ENCODE data around the gene TTBK1. TPM values are rescaled to one million over a fixed set of nuclear protein-coding genes. Genes with fewer than 3 reads are reported as not detected.

TTBK1 gene
- polyA plus RNA-seq, 1 donor from 2014 or later, result 4.2 TPM

DNA sequence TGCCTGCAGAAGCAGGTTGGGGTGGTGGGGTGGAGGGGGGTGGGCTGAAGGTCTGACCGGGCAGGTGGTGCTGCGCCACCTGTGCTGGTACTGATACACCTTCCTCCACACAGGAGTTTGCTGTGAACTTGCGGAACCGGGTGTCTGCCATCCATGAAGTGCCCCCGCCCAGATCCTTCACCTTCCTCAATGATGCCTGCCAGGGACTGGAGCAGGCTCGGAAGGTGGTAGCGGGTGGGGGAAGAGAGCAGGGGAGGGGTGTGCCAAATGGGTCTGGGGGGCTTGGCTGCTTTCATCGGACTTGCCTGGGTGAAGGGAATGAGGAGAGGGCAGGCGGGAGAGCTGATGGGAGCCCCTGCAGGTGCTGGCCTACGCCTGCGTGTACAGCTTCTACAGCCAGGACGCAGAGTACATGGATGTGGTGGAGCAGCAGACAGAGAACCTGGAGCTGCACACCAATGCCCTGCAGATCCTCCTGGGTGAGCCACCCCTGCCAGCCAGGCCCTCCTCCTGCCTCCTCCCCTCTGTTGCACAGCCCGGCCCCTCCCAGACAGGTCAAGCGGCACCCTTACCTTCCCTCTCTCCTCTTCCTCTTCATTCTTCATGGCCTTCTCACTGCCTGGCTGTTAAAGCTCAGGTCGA is 20.7 kb upstream of the TTBK1 start:
- Histone ChIP-seq H3K79me2 (replicated peaks; ENCODE audit: insufficient read depth, low read length) (no peaks in the 10 kb centered on the region), H2AFZ (ENCODE audit: low read depth, low read length) (no peak overlapping the region), H3K27ac (ENCODE audit: low read length) (no peak overlapping the region), H3K9ac (ENCODE audit: low read length) (no peak overlapping the region), H3K36me3 (ENCODE audit: insufficient read depth, low read length) (no peaks in the 10 kb centered on the region), H3K4me2 (ENCODE audit: low read length) (no peak overlapping the region), H3K4me3 (ENCODE audit: low read length) (no peak overlapping the region), H3F3A (ENCODE audit: insufficient read depth, low read length, poor library complexity, severe bottlenecking) (no peaks in the 10 kb centered on the region), H3K27me3 (ENCODE audit: insufficient read depth, low read depth, low read length) (no peaks in the 10 kb centered on the region), H3K9me2 (ENCODE audit: insufficient read depth, low read length) (no peaks in the 10 kb centered on the region), H3K9me3 (ENCODE audit: low read length) (no peaks in the 10 kb centered on the region), H4K20me1 (ENCODE audit: insufficient read depth) (no peaks in the 10 kb centered on the region)
- TF ChIP-seq, protein P1, sequence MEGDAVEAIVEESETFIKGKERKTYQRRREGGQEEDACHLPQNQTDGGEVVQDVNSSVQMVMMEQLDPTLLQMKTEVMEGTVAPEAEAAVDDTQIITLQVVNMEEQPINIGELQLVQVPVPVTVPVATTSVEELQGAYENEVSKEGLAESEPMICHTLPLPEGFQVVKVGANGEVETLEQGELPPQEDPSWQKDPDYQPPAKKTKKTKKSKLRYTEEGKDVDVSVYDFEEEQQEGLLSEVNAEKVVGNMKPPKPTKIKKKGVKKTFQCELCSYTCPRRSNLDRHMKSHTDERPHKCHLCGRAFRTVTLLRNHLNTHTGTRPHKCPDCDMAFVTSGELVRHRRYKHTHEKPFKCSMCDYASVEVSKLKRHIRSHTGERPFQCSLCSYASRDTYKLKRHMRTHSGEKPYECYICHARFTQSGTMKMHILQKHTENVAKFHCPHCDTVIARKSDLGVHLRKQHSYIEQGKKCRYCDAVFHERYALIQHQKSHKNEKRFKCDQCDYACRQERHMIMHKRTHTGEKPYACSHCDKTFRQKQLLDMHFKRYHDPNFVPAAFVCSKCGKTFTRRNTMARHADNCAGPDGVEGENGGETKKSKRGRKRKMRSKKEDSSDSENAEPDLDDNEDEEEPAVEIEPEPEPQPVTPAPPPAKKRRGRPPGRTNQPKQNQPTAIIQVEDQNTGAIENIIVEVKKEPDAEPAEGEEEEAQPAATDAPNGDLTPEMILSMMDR (IDR thresholded peaks at IDR 0.05; ENCODE audit: poor library complexity, severe bottlenecking), result no peak
- TF ChIP-seq RAD21 (conservative IDR thresholded peaks at IDR 0.05), result no peak
- no peak for TF ChIP-seq SMC3 (conservative IDR thresholded peaks at IDR 0.05; ENCODE audit: poor library complexity)
- TF ChIP-seq, protein P2, sequence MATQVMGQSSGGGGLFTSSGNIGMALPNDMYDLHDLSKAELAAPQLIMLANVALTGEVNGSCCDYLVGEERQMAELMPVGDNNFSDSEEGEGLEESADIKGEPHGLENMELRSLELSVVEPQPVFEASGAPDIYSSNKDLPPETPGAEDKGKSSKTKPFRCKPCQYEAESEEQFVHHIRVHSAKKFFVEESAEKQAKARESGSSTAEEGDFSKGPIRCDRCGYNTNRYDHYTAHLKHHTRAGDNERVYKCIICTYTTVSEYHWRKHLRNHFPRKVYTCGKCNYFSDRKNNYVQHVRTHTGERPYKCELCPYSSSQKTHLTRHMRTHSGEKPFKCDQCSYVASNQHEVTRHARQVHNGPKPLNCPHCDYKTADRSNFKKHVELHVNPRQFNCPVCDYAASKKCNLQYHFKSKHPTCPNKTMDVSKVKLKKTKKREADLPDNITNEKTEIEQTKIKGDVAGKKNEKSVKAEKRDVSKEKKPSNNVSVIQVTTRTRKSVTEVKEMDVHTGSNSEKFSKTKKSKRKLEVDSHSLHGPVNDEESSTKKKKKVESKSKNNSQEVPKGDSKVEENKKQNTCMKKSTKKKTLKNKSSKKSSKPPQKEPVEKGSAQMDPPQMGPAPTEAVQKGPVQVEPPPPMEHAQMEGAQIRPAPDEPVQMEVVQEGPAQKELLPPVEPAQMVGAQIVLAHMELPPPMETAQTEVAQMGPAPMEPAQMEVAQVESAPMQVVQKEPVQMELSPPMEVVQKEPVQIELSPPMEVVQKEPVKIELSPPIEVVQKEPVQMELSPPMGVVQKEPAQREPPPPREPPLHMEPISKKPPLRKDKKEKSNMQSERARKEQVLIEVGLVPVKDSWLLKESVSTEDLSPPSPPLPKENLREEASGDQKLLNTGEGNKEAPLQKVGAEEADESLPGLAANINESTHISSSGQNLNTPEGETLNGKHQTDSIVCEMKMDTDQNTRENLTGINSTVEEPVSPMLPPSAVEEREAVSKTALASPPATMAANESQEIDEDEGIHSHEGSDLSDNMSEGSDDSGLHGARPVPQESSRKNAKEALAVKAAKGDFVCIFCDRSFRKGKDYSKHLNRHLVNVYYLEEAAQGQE (IDR thresholded peaks at IDR 0.05; ENCODE audit: borderline replicate concordance), result no peak
- TF ChIP-seq EZH2 (IDR thresholded peaks at IDR 0.05; ENCODE audit: borderline replicate concordance, insufficient read depth, low read length, poor library complexity, severe bottlenecking), result no peak
- TF ChIP-seq MXI1 (conservative IDR thresholded peaks at IDR 0.05; ENCODE audit: poor library complexity, severe bottlenecking), result no peak
- TF ChIP-seq POLR2AphosphoS5 (IDR thresholded peaks at IDR 0.05), result no peak
- no peak for TF ChIP-seq EP300 (conservative IDR thresholded peaks at IDR 0.05; ENCODE audit: poor library complexity, severe bottlenecking)
- TF ChIP-seq TAF1 (IDR thresholded peaks at IDR 0.05; ENCODE audit: low read depth), result no peak

DNA sequence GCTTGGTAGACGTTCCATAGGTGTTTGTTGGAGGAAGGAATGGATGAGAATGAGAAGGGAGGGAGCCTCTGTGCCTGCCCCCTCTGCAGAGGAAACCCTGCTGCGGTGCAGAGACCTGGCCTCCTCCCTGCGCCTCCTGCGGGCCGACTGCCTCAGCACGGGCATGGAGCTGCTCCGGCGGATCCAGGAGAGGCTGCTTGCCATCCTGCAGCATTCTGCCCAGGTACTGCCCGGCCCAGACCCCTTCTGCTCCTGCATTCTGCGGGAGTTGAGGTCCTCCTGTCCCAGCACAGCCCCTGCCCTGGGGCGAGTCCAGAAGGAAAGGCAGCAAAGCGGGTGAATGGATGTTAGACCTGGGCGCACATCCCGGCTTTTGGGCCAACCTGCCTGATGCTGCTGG is 20.1 kb upstream of the TTBK1 start:
- no peaks in the 10 kb centered on the region for H4K20me1 ChIP-seq (ENCODE audit: insufficient read depth)
- H3K4me2 ChIP-seq (ENCODE audit: low read length), result no peak overlapping the region
- H3K4me3 ChIP-seq (ENCODE audit: low read length), result no peak overlapping the region
- TF ChIP-seq EZH2 (IDR thresholded peaks at IDR 0.05; ENCODE audit: borderline replicate concordance, insufficient read depth, low read length, poor library complexity, severe bottlenecking) (no peak), MXI1 (conservative IDR thresholded peaks at IDR 0.05; ENCODE audit: poor library complexity, severe bottlenecking) (no peak)
- H2AFZ ChIP-seq (ENCODE audit: low read depth, low read length), result no peak overlapping the region
- no peaks in the 10 kb centered on the region for H3K27me3 ChIP-seq (ENCODE audit: insufficient read depth, low read depth, low read length)
- no peaks in the 10 kb centered on the region for H3K36me3 ChIP-seq (ENCODE audit: insufficient read depth, low read length)
- no peaks in the 10 kb centered on the region for H3K9me2 ChIP-seq (ENCODE audit: insufficient read depth, low read length)
- no peaks in the 10 kb centered on the region for H3K79me2 ChIP-seq (replicated peaks; ENCODE audit: insufficient read depth, low read length)
- no peaks in the 10 kb centered on the region for H3F3A ChIP-seq (ENCODE audit: insufficient read depth, low read length, poor library complexity, severe bottlenecking)
- H3K27ac ChIP-seq (ENCODE audit: low read length), result no peak overlapping the region
- no peaks in the 10 kb centered on the region for H3K9me3 ChIP-seq (ENCODE audit: low read length)
- no peak overlapping the region for H3K9ac ChIP-seq (ENCODE audit: low read length)

Data from neural cell (in vitro differentiated cells).